Stimulated activated CD4-positive, alpha-beta T cell treated with anti-CD3 and anti-CD28 coated beads, TNF-alpha, amount 100 ng/mL, for 24 hours (primary cell): Measurements from ENCODE around the gene DLD.
"Not testable (repeated sequence)": the region's sequence is repeated elsewhere in the genome, so short reads cannot be mapped to it uniquely, and the experiment has no call there.

Experiments
- DNase-seq, 3 experiments: peaks; one replicate each; pipeline ENCODE4 v3.0.0-alpha.2; 2020; ENCODE audit warnings: low read depth in 3 of 3

Gene DLD

DNA sequence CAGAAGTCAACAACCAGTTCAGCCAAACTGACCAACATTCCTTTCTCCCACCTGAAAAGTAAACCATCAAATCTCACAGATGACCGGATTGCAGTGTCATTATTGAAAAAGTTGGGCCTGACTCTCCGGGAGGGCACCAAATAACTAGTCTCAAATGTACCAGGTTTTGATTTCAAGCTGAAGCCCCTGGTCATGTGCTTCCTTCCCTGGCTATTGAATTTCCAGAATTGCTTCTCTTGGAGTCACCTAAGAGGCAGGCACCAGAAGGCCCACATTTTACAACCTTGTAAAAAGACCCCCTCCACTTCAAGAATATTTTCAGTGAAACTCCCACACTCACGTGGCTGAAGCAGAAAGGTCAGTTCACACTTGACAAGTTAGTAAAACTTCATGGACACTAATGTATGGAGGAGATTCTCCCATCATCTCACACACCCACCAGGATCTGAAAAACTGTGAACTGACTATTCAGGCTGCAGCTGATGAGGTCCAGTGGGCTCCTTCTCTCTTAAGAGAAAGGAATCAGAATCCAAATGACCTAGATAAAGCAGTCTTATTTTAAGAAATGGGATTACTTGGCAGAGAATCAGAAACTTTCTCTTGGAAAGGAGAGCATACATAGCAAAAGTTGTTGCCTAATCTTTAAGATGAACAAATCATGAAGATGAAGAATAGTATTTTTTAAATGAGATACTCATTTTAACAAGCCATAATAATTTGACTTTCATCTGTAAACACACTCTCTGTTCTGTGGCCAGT is 53.6 kb downstream of the DLD start:
- DNase-seq: no peak

DNA sequence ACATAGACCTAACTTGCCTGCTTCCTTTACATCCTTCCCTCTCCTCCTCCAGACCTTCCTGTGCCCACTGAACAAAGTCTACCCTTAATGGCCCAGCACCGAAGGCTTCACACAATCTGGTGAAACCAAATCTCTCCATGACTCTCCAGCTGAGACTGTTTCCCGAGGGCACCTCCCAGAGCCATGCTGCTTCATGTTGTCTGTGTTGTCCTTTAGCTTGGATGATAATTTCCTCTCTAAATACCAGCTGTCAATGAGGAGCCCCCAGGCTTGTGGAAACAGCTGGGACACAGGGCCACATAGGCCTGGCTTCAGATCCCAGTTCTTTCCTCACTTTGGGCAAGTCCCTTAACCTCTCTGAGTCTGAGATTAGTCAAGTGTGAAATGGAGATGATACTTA is 54.3 kb downstream of the DLD start:
- DNase-seq: no peak

DNA sequence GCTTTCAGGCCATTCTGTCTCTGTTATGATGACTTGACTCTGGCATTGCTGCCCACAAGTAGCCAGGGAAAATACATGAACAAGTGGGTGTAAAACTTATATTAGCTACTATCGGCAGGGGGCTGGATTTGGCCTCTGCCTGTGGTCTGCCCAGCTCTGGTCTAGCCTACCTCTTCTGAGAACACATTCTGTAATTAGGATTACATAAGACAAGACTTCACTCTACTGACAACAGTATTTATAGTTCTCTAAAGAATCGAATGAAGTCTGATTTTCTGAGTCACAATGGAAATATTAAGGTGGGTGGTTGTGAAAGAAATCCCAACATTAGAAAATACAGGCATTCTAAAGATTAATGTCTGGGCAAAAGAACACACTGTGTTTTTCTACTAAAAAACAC is 55.5 kb downstream of the DLD start:
- no peak for DNase-seq

DNA sequence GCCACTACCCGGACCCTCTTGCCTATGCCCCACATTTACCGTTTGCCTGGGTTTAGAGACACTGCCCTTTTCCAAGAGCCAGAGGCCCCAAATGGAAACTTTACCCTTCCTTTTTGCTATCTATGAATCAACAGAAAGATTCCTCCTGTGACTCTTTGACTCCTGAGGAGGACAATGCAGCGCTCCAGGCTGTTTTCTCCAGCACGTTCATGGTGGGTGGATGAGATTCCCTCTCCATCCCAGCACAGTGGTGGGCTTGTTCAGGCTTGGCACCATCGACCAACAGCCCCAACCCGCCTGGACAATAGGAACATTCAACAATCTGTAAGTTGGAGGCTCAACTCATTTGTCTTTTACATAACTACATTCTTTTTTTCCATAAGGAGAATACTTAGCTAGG is 55.9 kb downstream of the DLD start:
- no peak for DNase-seq

DNA sequence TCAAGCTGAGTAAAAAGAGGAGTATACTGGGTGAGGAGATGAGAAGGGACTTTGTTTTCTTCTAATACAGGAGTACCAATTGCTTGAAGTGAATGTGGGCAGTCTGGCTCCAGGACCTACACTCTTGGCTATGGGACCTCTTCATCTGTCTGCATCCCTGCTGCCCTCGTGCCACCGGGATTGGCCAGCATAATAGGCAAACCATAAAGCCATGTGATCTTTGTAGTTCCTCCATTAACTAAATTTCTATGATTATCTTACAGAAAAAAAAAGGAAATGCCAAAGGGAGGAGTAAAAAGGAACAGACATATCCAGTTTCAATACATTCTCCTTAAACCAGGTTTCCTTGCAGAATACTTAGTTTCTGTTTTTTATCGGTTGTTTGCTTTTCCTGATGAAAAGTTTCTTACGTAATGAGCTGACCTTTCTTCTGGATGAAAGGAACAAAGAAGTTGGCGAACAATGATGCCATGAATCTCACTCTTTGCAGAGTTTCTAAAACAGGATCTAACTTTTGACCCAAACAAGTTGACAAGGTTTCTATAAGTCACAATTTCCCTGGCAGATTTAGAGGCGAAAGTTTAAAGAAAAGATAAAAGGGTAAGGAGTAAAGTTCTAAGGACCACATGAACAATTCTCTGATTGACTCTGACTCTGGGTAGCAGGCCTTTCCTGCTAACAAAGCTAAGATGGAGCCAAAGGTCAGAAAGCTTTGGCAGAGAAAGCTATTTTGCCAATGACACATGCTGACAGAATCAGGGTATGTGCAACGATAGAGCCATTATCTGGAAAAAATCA is 57.9 kb downstream of the DLD start:
- no peak for DNase-seq

DNA sequence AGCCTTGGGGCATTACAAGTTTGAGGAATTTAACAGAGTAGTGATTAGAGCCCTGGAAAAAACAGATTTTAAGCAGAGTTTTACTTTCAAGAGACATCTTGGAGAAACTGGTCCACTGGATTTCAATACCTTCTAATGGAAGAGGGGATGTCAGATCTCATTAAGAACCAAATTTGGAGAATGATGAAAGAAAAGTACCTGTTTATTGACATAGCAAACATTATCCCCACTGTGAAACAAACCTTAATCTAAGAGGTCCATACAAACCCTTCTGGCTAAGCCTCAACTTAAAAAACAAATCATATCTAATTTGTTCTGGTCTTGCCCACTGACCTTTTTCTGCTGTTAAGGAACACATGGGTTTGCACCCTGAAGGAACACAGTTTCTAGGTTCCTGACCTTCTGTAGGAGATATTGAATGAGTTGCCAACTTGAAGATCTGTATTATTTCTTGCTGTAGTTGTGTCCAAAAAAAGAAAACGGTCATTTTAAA is 58.5 kb downstream of the DLD start:
- no peak for DNase-seq

DNA sequence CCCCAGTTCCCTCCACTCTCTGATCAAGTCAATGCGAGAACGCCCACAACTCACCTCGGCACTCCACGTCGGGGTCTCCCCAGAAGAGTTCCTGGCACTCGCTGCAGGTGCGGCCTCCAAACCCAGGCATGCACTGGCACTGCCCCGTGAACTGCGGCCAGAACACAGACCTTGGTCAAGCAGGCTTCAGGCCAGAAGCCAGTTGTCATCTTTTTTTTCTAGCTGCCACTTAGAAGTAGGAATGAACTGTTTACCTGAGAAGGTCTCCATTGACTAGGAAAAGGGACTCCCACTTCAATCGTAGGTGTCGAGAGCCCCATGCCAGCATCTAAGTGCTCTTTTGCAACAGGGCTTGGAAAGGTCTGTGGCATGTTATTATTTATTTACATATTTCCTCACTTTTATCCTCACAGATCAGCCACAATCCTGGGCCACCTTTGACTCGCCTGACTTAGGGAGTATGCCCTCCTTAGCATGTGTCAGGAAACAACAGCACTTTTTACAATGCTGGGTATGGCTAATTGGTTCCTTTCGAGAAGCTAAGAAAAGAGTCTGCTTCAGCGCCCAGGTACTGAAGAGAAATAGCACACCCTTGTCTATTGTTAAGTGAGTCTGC is 60.3 kb downstream of the DLD start:
- no peak for DNase-seq

DNA sequence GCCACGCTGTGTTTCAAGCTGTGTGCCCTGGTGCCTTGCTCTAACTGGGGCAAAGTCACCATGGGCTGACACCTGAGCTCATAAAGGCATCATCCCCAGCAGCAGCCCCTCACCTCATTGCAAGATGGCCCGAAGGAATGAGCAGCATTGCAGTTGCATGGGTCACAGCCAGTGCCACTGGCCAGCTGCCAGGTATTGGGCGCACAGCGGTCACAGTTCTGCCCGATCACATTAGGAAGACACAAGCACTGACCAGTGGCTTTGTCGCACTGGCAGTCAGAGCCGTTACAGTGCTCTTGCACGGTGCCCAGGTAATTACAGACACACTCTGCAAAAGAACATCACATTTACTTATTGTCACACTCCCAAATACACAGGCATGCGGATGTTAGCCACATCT is 60.9 kb downstream of the DLD start:
- no peak for DNase-seq

DNA sequence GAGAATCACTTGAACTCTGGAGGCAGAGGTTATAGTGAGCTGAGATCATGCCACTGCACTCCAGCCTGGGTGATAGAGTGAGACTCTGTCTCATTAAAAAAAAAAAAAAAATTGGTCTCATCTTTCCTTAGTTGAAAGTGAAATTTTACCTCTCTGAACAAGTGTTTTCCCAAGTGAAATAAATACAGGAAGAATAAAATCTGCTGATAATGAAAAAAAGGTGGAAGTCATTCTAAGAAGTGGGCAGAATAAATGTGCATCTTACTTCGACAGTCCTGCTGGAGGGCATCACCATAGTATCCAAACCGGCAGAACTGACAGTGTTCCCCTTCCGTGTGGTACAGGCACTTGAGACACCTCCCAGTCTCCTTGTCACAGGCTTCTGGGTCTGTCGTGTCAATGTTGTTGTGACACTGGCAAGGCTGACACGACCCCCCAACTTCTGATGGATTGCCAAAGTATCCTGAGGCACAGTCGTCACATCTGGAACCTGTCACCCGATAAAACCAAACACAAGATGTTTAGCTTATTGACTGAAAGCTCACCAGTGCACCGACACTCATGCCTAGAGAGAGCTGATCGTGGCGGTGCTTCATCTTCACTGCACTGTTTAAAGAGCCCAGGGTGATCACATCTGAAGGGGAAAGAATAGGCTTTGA is 62.4 kb downstream of the DLD start:
- DNase-seq: no peak

DNA sequence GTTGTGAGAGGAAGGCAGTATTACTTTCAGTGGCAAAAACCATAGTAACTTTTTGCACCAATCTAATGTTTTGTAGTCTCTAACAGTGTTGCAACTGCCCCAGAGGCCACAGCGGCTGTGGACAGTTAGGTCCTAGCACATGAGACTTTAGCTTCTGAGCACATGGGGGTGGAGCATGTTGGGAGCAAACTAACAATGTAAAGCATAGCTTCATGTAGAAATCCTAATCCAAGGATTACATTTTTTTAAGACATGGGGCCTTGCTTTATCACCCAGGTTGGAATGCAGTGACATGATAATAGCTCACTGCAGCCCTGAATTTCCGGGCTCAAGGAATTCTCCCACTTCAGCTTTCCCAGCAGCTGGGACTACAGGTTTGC is 62.9 kb downstream of the DLD start:
- no peak for DNase-seq

DNA sequence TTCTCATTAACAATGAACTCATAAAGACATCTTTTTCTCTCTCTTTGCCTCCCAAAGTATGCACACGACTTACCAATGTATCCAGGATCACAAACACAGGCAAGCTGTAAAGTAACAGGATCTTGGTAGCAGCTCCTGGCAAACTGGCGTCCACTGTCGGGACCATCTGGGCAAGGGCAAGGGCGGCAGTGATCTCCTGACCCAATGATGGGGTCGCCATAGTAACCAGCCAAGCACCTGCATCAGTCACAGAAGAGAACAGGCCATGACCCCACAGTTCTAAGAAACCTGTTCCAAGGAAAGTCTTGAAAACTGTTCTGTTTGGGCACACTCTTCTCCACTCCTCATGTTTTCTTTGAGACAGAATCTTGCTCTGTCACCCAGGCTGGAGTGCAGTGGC is 64.4 kb downstream of the DLD start:
- no peak for DNase-seq

DNA sequence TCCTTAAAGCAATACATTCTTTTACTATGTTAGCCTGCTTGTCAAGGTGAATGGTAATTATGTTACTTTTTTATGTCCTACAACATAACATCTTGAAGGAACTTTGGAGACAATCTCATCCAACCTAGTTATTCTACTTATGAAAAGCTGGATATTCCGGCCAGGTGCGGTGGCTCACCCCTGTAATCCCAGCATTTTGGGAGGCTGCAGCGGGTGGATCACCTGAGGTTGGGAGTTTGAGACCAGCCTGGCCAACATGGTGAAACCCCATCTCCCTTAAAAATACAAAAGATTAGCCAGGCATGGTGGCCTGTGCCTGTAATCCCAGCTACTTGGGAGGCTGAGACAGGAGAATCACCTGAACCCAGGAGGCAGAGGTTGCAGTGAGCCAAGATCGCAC is 66.0 kb downstream of the DLD start:
- not testable (repeated sequence) for DNase-seq

DNA sequence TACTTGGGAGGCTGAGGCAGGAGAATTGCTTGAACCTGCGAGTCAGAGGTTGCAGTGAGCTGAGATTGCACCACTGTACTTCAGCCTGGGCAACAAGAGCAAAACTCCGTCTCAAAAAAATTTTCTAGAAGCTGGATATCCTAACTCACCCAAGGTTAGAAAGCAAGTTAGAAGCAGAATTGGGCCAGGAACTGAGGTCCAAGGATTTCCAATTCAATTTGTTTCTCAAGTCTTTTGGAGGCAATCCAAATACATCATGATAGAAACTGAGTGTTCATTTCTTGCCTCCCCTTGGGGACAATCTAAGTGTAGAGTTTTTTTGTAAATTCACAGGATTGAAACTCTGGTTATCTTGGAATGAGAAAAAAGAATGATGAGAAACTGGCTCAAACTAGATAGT is 66.5 kb downstream of the DLD start:
- no peak for DNase-seq

DNA sequence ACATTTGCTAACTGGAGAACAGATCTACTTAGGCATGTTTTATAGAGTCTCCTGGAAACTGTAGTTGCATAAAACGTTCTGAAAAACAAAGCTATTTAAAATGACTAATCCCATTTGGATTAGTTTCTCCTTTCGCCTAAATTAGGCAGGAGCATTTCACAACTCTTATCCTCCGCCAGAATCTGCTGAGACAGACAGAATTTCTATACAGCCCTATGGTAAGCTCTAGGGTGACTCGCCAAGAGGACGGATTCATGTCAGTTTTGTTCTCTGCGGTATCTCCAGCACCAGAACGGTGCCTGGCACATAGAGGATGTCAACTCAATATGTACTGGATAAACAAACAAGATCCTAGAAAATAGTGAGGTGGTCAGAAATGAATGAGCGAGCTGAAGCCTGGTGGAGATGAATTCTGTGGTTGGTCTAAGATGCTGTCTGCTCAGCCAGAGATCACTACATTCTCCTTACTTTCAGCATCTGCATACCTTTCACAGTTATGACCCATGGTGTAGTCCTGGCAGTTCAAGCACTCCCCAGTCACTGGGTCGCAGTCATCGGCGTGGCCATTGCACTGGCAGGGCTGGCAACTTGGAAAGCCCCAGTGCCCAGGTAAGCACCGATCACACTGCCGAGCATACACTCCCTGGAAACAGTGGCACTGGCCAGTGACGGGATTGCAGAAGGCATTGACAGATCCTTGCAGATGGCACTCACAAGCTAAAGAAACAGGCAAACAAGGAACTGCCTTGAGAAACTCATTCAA is 68.0 kb downstream of the DLD start:
- no peak for DNase-seq

DNA sequence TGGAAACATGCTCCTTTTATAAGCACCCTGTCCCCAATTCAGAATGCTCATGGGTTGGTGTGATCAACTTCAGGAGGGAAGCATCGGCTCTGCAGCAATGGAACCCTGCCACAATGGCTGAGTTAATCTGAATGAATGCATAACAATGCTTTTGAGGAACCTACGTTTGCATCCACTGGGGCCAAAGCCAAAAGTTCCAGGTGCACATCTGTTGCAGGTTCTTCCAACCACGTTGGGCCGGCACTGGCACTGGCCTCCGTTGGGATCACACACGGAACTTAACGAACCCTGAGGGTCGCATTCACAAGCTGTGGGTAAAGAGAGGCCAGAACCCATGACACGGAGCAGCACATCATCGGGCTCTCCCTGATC is 68.5 kb downstream of the DLD start:
- no peak for DNase-seq

DNA sequence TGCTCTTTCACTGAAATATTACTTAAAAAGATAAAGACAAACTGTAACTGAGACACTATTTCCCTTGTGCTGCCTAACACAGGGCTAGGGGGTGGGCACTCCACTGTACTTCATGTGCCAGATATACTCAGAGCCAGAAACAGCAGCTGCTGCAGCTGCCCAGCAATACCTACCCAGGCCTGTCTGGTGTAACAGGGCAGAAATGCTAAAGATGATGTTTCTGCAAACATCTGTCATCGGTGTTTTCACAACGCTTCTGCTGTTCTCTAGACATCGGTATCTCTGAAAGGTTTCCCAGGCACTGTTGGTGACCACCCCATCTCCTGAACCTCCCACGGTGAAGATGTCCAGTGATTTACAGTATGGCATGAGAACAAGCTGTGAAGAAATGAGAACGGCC is 69.3 kb downstream of the DLD start:
- no peak for DNase-seq

DNA sequence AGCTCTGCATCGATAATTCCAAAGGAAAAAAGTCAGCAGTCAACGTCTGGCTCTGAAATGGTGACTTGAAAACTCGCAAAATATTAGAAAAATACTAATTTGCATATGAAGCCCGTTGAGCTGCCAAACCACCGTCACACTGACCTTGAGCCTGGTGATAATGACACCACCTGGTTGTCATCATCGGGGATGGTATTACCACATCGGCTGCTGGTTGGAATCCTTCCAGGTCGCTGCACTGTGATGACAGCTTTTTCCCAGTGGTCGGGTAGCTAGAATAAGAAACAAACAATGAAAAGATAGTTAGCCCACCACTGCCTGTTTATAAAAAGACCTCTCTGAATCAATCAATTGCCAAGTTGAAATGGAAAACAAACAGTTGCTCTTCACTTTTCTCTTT is 70.4 kb downstream of the DLD start:
- DNase-seq: no peak

DNA sequence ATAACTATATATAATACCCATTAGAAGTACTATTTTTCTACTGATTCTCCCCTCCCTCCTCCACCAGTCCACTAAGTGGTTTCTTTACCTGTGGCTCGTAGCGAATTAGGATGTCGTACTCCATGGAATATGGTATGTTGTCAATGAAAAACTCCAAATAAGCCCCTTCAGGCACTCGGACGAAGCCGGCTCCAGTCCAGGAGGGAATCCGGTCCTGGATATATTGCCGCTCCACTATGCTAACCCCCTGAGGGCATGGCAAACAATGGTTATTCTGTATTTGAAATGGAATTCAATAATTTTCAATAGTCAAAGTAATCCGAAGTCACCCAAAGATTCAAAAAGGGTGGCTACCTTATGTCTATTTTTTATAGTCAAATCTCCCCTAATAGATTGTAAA is 71.8 kb downstream of the DLD start:
- no peak for DNase-seq

DNA sequence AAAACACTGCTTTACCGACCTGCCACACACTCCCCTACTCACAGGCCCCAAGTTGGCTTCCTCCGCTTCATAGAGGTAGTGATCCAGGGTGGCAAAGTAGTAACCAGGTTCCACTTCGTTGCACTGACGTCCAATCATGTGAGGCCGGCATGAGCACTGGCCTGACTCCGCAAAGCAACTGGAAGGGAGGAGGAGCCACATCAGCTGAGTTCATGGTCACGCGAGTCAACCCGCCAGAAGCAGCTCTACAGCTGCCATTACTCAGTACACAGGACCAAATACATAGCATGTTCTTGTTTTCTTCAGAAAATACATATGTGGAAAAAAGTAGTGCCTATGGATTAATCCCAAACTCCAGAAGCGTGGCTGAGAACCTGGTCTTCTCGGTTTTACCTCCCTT is 73.5 kb downstream of the DLD start:
- no peak for DNase-seq

DNA sequence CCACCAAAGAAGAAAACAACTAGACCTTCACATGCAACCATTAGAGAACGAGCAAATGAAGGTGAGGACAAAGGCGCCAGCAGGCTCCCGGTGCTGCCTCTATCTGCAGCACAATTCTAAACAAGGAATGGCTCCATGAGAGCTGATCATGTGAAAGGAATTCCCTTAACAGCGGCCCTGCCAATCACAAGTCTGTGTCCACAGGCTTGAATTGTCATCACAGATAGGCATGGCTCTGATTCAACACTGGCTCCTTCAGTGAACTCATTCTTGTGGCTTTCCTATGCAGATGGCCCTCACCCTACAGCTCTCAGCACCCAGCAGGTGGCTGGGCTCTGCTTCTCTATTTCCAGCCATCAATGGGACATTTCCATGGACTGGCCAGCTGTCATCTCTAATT is 75.7 kb downstream of the DLD start:
- no peak for DNase-seq

DNA sequence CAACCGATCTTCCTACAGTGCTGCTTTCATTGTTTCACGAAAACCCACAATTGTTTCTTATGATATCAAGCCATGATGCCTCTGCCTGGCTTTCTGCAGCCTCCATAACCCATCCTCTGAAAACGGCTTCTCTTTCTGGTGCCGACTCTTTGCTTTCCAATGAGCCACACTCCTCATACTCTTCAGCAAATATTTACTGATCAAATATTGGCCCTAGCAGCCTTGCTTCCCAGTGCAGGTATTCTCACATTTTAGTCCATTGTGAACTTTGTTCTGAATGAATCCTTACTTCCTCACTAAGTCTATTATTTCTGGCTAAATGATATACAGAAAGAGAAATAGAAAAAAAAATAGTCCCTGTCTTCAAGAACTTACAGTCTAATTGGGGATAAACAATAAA is 76.4 kb downstream of the DLD start:
- no peak for DNase-seq

DNA sequence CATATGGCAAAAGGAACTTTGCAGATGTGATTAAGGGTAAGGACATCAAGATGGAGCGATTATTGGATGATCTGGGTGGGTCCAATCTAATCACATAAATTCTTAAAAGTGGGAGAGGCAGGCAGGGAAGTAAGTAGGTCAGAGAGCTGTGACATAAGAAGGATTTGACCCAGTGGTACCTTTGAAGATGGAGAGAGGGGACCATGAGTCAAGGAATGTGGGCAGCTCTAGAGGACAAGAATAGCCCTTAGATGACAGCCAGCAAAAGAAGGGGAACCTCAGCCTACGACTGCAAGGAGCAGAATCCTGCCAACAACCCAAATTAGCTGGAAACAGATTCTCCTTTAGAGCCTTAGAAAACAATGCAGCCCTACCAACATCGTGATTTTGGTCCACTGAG is 77.5 kb downstream of the DLD start:
- DNase-seq: no peak
